Neuron (in vitro differentiated cells): ENCODE measurements around the gene ZNF532.

ENCODE experiments used
- H2AFZ ChIP-seq: one replicate; pipeline ENCODE4 v1.6.1; 2013; ENCODE audit warnings: low read depth, mild to moderate bottlenecking, inconsistent platforms, low read length, moderate library complexity
- H3K27me3 ChIP-seq: one replicate; pipeline ENCODE4 v1.6.1; 2013; ENCODE audit warnings: low read length; ENCODE audit not compliant: insufficient read depth
- H3K36me3 ChIP-seq: one replicate; pipeline ENCODE4 v1.6.1; 2013; ENCODE audit warnings: low read length; ENCODE audit not compliant: insufficient read depth
- H3K4me1 ChIP-seq: one replicate; pipeline ENCODE4 v1.6.1; 2013; ENCODE audit warnings: low read length; ENCODE audit not compliant: insufficient read depth
- H3K4me3 ChIP-seq: 2 replicates; pipeline ENCODE4 v1.5.1; 2013; ENCODE audit warnings: mild to moderate bottlenecking, low read length, moderate library complexity
- H3K9me3 ChIP-seq: one replicate; pipeline ENCODE4 v1.6.1; 2013; ENCODE audit warnings: low read length

Gene ZNF532

GRCh38 chr18:58891776-58892175 is 27.1 kb downstream of the ZNF532 start:
- Histone ChIP-seq H3K27me3 (no peaks in the 10 kb centered on the region), H3K4me3 (no peak overlapping the region), H2AFZ (no peak overlapping the region), H3K36me3 (peaks cover 42% of the 10 kb centered on the region), H3K4me1 (peaks cover 9% of the 10 kb centered on the region), H3K9me3 (peaks cover 1% of the 10 kb centered on the region)

GRCh38 chr18:58892488-58892887 is 27.8 kb downstream of the ZNF532 start:
- Histone ChIP-seq H3K4me3 (no peak overlapping the region), H3K27me3 (no peaks in the 10 kb centered on the region), H2AFZ (no peak overlapping the region), H3K9me3 (peaks cover 1% of the 10 kb centered on the region), H3K36me3 (peaks cover 36% of the 10 kb centered on the region), H3K4me1 (peaks cover 10% of the 10 kb centered on the region)

GRCh38 chr18:58893388-58894099 is 28.9 kb downstream of the ZNF532 start:
- Histone ChIP-seq H3K27me3 (no peaks in the 10 kb centered on the region), H2AFZ (no peak overlapping the region), H3K36me3 (peaks cover 35% of the 10 kb centered on the region), H3K4me1 (peaks cover 10% of the 10 kb centered on the region), H3K4me3 (no peak overlapping the region), H3K9me3 (peaks cover 1% of the 10 kb centered on the region)

GRCh38 chr18:58894930-58895329 is 30.3 kb downstream of the ZNF532 start:
- Histone ChIP-seq H3K4me1 (peaks cover 10% of the 10 kb centered on the region), H3K4me3 (no peak overlapping the region), H3K36me3 (peaks cover 38% of the 10 kb centered on the region), H3K9me3 (peaks cover 1% of the 10 kb centered on the region), H2AFZ (no peak overlapping the region), H3K27me3 (no peaks in the 10 kb centered on the region)

- H2AFZ ChIP-seq: no peak overlapping the region
- H3K36me3 ChIP-seq: peaks cover 40% of the 10 kb centered on the region
- H3K4me1 ChIP-seq: peaks cover 10% of the 10 kb centered on the region
- peaks cover 1% of the 10 kb centered on the region for H3K9me3 ChIP-seq
- H3K4me3 ChIP-seq: no peak overlapping the region
- H3K27me3 ChIP-seq: no peaks in the 10 kb centered on the region
Measured at GRCh38 chr18:58895385-58895784, 30.7 kb downstream of the ZNF532 start.

GRCh38 chr18:58896268-58896667 is 31.6 kb downstream of the ZNF532 start:
- Histone ChIP-seq H3K9me3 (peaks cover 5% of the 10 kb centered on the region), H3K4me1 (peaks cover 10% of the 10 kb centered on the region), H3K4me3 (no peak overlapping the region), H3K36me3 (peaks cover 48% of the 10 kb centered on the region), H3K27me3 (no peaks in the 10 kb centered on the region), H2AFZ (no peak overlapping the region)

- Histone ChIP-seq H3K9me3 (peaks cover 10% of the 10 kb centered on the region), H3K4me3 (no peak overlapping the region), H2AFZ (no peak overlapping the region), H3K36me3 (peaks cover 48% of the 10 kb centered on the region), H3K27me3 (no peaks in the 10 kb centered on the region), H3K4me1 (peaks cover 10% of the 10 kb centered on the region)
Measured at GRCh38 chr18:58896734-58897508, 32.2 kb downstream of the ZNF532 start.

- Histone ChIP-seq H2AFZ (no peak overlapping the region), H3K9me3 (peaks cover 10% of the 10 kb centered on the region), H3K27me3 (no peaks in the 10 kb centered on the region), H3K4me1 (peaks cover 10% of the 10 kb centered on the region), H3K4me3 (no peak overlapping the region), H3K36me3 (peaks cover 46% of the 10 kb centered on the region)
Measured at GRCh38 chr18:58898010-58898799, 33.5 kb downstream of the ZNF532 start.

GRCh38 chr18:58900015-58900649 is 35.5 kb downstream of the ZNF532 start:
- peaks cover 8% of the 10 kb centered on the region for H3K4me1 ChIP-seq
- peaks cover 8% of the 10 kb centered on the region for H3K9me3 ChIP-seq
- no peak overlapping the region for H3K4me3 ChIP-seq
- H3K36me3 ChIP-seq: peaks cover 57% of the 10 kb centered on the region
- H3K27me3 ChIP-seq: no peaks in the 10 kb centered on the region
- H2AFZ ChIP-seq: no peak overlapping the region

- peaks cover 58% of the 10 kb centered on the region for H3K36me3 ChIP-seq
- H3K27me3 ChIP-seq: no peaks in the 10 kb centered on the region
- peaks cover 7% of the 10 kb centered on the region for H3K4me1 ChIP-seq
- H2AFZ ChIP-seq: no peak overlapping the region
- peaks cover 8% of the 10 kb centered on the region for H3K9me3 ChIP-seq
- no peak overlapping the region for H3K4me3 ChIP-seq
Measured at GRCh38 chr18:58901143-58901542, 36.5 kb downstream of the ZNF532 start.

- no peak overlapping the region for H2AFZ ChIP-seq
- H3K9me3 ChIP-seq: peaks cover 8% of the 10 kb centered on the region
- H3K36me3 ChIP-seq: peaks cover 56% of the 10 kb centered on the region
- H3K4me3 ChIP-seq: no peak overlapping the region
- no peaks in the 10 kb centered on the region for H3K27me3 ChIP-seq
- H3K4me1 ChIP-seq: peaks cover 2% of the 10 kb centered on the region
Measured at GRCh38 chr18:58901783-58902182, 37.1 kb downstream of the ZNF532 start.

GRCh38 chr18:58902961-58903360 is 38.3 kb downstream of the ZNF532 start:
- no peak overlapping the region for H3K4me3 ChIP-seq
- no peaks in the 10 kb centered on the region for H3K27me3 ChIP-seq
- H3K4me1 ChIP-seq: no peaks in the 10 kb centered on the region
- peaks cover 60% of the 10 kb centered on the region for H3K36me3 ChIP-seq
- H3K9me3 ChIP-seq: peaks cover 8% of the 10 kb centered on the region
- no peak overlapping the region for H2AFZ ChIP-seq
